ENCODE data around the gene CRIP2.

CRIP2 gene

GRCh38 chr14:105476097-105476830 lies 1.6 kb downstream of the CRIP2 start:
- Histone ChIP-seq H4K20me1 (ENCODE audit: control insufficient read depth, insufficient read depth, low read depth, low read length) (no peaks in the 10 kb centered on the region), H3K9me3 (ENCODE audit: control insufficient read depth, insufficient read depth, low read length) (no peaks in the 10 kb centered on the region), H3K27ac (ENCODE audit: low read depth, low read length) (no peak overlapping the region), H3K4me3 (ENCODE audit: low read length) (no peak overlapping the region), H3K79me2 (ENCODE audit: control insufficient read depth, low read length) (no peaks in the 10 kb centered on the region), H3K4me1 (ENCODE audit: control insufficient read depth, low read length) (peaks cover 26% of the 10 kb centered on the region), H3K4me2 (ENCODE audit: low read length) (no peak overlapping the region), H3F3A (ENCODE audit: control insufficient read depth, insufficient read depth) (no peaks in the 10 kb centered on the region), H3K27me3 (ENCODE audit: control insufficient read depth, low read length) (peaks cover 46% of the 10 kb centered on the region), H3K9me2 (replicated peaks; ENCODE audit: control insufficient read depth, low read length) (no peaks in the 10 kb centered on the region), H3K36me3 (ENCODE audit: control insufficient read depth, low read length) (no peaks in the 10 kb centered on the region)
- no peak for TF ChIP-seq CTCF (IDR thresholded peaks at IDR 0.05; ENCODE audit: low read depth, low read length, poor library complexity, severe bottlenecking)
- TF ChIP-seq EZH2phosphoT487 (IDR thresholded peaks at IDR 0.05; ENCODE audit: borderline replicate concordance, low read length), result no peak

GRCh38 chr14:105476831-105477659 lies 2.4 kb downstream of the CRIP2 start:
- Histone ChIP-seq H3F3A (ENCODE audit: control insufficient read depth, insufficient read depth) (no peaks in the 10 kb centered on the region), H3K27ac (ENCODE audit: low read depth, low read length) (no peak overlapping the region), H3K27me3 (ENCODE audit: control insufficient read depth, low read length) (peaks cover 46% of the 10 kb centered on the region), H3K9me2 (replicated peaks; ENCODE audit: control insufficient read depth, low read length) (no peaks in the 10 kb centered on the region), H3K9me3 (ENCODE audit: control insufficient read depth, insufficient read depth, low read length) (no peaks in the 10 kb centered on the region), H3K4me1 (ENCODE audit: control insufficient read depth, low read length) (peaks cover 33% of the 10 kb centered on the region), H3K4me3 (ENCODE audit: low read length) (no peak overlapping the region), H3K4me2 (ENCODE audit: low read length) (no peak overlapping the region), H4K20me1 (ENCODE audit: control insufficient read depth, insufficient read depth, low read depth, low read length) (no peaks in the 10 kb centered on the region), H3K79me2 (ENCODE audit: control insufficient read depth, low read length) (no peaks in the 10 kb centered on the region), H3K36me3 (ENCODE audit: control insufficient read depth, low read length) (no peaks in the 10 kb centered on the region)
- no peak for TF ChIP-seq CTCF (IDR thresholded peaks at IDR 0.05; ENCODE audit: low read depth, low read length, poor library complexity, severe bottlenecking)
- no peak for TF ChIP-seq EZH2phosphoT487 (IDR thresholded peaks at IDR 0.05; ENCODE audit: borderline replicate concordance, low read length)

- H3K36me3 ChIP-seq (ENCODE audit: control insufficient read depth, low read length), result no peaks in the 10 kb centered on the region
- H3K4me1 ChIP-seq (ENCODE audit: control insufficient read depth, low read length), result peaks cover 38% of the 10 kb centered on the region
- H3K79me2 ChIP-seq (ENCODE audit: control insufficient read depth, low read length), result no peaks in the 10 kb centered on the region
- H3K4me2 ChIP-seq (ENCODE audit: low read length), result no peak overlapping the region
- no peaks in the 10 kb centered on the region for H3K9me3 ChIP-seq (ENCODE audit: control insufficient read depth, insufficient read depth, low read length)
- H3K27me3 ChIP-seq (ENCODE audit: control insufficient read depth, low read length), result peaks cover 46% of the 10 kb centered on the region
- H3K9me2 ChIP-seq (replicated peaks; ENCODE audit: control insufficient read depth, low read length), result no peaks in the 10 kb centered on the region
- H3K4me3 ChIP-seq (ENCODE audit: low read length), result no peak overlapping the region
- TF ChIP-seq CTCF (IDR thresholded peaks at IDR 0.05; ENCODE audit: low read depth, low read length, poor library complexity, severe bottlenecking) (no peak), EZH2phosphoT487 (IDR thresholded peaks at IDR 0.05; ENCODE audit: borderline replicate concordance, low read length) (no peak; the same call in 1 of the 2 replicates)
- no peaks in the 10 kb centered on the region for H3F3A ChIP-seq (ENCODE audit: control insufficient read depth, insufficient read depth)
- H3K27ac ChIP-seq (ENCODE audit: low read depth, low read length), result no peak overlapping the region
- H4K20me1 ChIP-seq (ENCODE audit: control insufficient read depth, insufficient read depth, low read depth, low read length), result no peaks in the 10 kb centered on the region
Measured at GRCh38 chr14:105477660-105478397, 3.2 kb downstream of the CRIP2 start.
